Measurements from ENCODE around the gene WDPCP.
"Not testable (repeated sequence)": the region's sequence is repeated elsewhere in the genome, so short reads cannot be mapped to it uniquely, and the experiment has no call there.

WDPCP gene

DNA sequence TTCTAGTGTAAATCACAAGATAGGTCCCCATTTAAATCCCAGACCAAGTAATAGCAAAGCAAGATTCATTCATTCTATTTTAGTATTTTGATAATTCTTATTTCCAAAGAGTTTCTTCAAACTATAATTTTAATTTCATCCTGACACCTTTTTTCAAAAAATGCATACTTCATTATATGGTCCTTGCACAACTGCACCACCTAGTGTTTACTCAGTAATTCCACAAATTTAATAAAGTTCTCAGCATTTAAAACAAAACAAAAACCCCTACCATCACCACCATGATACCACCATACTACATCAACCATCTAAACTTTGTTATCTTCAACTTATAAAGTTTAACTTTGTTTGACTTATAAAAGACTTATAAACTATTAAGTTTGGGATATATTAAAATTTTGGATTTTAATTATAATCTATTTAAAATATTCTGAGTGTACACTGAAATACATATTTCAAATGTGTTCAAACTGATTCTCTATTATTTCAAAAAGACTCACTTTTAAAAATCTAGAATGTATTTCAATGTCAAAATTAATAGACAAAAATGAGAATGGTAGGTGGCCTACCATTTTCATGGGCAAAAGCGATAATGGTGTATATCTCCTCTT, 44.2 kb downstream of the WDPCP start:
- no peak for DNase-seq (ENCODE audit: low read depth, low spot score)

DNA sequence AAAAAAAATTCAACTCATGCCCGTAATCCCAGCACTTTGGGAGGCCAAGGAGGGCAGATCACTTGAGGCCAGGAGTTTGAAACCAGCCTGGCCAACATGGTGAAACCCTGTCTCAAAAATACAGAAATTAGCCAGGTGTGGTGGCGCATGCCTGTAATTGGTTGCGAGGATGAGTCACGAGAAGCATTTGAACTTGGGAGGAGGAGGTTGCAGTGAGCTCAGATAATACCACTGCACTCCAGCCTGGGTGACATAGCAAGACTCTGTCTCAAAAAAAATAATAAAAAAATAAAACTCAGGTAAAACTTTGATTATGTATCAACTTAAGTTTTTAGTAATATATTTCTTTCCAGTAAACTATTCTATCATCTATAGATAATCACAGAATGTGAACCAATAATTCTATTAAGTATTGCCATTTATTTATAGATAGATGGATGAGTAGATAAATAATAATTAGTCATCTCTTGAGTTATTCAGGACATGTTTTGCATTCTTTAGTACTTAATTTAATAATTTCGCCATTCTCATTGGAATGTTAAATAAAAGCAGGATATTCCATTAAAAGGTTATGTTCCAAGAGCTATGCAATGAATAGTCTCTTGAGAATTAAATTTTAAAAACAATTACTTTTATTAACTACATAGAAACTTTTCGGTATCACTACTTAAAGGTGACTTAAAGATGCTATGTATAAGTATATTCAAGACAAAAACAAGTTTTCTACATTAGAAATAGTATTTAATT, 48.7 kb downstream of the WDPCP start:
- DNase-seq (ENCODE audit: low read depth, low spot score), result no peak

DNA sequence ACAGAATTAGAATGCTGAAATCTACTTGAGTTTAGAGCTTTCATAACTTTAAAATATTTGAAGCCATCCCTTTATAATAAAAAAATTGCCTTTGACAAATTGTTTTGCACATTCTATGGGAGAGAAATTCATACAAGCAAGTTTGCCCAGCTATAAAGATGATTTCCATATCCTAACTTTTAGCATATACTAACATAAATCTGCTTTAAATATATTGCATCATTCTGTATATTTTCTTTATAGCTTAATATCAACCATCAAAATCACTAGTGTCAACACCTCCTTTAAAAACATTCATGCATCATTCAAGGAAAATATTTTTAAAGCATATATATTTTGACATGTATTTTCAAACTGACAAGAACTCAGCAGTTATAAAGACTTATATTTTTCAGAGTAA, 49.9 kb downstream of the WDPCP start:
- no peak for DNase-seq (ENCODE audit: low read depth, low spot score)

DNA sequence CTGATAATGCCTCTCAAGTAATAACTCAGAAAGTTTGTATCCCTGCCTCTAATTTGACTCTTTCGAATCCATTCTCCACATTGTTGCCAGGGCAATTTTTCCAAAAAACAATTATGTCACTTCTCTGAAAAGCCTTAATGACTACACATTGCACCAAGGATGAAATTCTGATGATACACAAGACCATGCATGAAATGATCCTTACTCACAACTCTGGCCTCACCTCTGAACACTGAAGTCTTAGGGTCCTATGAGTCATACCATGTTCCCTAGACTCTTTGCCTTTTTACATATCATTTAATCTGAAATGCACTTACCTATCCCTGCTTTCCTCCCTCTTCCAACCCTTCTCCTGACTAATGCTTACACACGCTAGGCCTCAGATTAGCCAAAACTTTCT, 51.0 kb downstream of the WDPCP start:
- no peak for DNase-seq (ENCODE audit: low read depth, low spot score)

DNA sequence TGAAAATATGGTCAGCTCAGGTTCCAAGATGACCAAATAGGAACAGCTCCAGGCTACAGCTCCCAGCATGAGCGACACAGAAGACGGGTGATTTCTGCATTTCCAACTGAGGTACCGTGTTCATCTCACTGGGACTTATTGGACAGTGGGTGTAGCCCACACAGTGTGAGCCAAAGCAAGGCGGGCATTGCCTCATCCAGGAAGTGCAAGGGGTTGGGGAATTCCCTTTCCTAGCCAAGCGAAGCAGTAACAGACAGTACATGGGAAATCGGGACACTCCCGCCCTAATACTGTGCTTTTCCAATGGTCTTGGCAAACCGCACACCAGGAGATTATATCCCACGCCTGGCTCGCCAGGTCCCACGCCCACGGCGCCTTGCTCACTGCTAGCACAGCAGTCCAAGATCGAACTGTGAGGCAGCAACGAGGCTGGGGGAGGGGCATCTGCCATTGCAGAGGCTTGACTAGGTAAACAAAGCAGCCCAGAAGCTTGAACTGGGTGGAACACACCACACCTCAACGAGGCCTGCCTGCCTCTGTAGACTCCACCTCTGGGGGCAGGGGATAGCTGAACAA, 57.5 kb downstream of the WDPCP start:
- DNase-seq (ENCODE audit: low read depth, low spot score), result no peak

DNA sequence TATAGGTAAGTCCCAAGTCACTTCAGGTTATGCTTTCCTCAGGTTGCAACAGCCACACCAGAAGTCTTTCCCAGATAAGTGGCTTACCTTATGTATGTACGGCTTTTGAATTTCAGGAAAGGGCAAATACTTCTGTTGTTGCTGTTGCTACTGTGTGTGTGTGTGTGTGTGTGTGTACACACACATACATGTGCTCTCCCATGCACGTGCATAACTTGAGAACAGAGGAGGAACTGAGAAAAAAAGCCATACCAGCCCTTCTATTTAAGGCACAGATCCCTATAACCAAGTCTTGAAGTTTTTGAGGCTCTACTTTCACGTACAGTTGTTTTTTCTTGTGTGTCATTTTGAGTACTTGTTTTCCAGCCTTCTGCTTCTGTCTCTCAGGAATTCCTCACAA, 62.4 kb downstream of the WDPCP start:
- DNase-seq (ENCODE audit: low read depth, low spot score), result no peak

DNA sequence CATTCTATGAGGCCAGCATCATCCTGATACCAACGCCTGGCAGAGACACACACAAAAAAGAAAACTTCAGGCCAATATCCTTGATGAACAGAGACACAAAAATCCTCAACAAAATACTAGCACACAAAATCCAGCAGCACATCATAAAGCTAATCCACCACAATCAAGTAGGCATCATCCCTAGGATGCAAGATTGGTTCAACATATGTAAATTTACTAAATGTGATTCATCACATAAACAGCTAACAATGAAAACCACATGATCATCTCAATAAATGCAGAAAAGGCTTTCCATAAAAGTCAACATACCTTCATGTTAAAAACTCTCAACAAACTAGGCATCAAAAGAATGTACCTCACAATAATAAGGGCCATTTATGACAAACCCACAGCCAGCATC, 65.3 kb downstream of the WDPCP start:
- no peak for DNase-seq (ENCODE audit: low read depth, low spot score)

DNA sequence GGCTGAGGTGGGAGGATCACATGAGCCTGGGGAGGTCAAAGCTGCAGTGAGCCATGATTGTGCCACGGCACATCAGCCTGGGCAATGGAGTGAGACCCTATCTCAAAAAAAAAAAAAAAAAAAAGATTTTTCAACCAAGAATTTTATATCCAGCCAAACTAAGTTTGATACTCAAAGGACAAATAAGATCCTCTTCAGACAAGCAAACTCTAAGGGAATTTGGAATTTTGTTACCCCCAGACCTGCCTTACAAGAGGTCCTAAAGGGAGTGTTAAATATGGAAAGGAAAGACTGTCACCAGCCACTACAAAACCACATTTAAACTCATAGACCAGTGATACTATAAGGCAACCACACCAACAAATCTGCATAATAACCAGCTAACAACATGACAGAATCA, 67.5 kb downstream of the WDPCP start:
- DNase-seq (ENCODE audit: low read depth, low spot score), result no peak

DNA sequence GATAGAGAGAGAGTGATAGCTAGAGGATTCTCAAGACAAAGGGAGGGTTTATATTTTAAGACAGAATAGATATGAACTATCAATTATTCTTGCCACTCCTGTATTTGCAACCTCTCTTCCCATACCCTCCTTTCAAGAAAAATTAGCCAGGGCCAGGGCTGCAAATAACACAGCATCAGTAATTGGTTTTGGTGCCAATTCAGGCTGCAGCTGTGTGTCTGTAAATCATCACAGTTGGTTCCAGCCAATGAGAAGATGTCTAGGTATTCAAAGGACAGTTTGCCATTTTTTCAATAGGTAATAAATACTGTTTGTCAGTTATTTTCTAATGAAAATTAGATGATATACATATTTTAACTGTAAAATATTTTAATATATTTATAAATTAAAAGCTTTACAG, 73.5 kb downstream of the WDPCP start:
- DNase-seq (ENCODE audit: low read depth, low spot score), result no peak

DNA sequence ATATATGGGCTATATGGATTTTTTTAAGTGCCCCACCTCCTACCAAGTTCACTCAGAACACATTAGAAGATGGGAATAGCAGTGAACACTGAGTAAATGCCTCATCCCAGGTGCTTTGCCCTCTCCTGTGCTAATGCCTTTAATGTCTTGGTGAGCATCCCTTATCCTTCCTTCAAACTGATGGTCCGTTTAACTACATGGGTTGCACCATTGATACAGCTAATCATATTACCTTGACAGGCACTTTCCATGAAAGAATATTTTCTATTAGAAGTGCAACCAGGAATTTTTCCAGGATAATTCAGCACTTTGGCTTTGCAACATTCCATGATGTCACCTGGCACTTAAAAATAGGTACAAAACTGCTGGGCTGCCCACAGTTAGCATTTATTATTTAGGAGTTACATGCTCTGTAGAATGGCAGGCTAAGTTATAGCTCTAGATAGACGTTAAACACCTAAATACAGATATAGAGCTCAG, 74.0 kb downstream of the WDPCP start:
- DNase-seq (ENCODE audit: low read depth, low spot score), result no peak

DNA sequence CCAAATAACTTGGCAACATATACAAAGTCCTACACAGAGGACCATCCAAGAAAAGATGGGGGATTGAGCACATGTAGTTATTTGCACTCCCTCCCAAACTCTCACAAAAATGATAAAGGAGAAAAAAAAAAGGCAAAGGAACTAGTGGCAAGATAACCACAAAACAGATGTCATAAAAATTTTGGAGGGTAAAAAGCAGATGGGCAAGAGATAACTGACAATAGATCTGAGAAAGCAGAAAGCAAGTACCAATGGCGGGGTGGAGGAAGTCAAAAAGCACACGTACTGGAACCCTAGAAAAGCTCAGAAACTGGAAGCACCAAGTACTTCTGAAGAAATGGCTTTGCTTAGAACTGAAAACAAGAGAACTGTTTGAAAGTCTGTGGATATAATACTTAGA, 82.0 kb downstream of the WDPCP start:
- DNase-seq (ENCODE audit: low read depth, low spot score), result no peak

DNA sequence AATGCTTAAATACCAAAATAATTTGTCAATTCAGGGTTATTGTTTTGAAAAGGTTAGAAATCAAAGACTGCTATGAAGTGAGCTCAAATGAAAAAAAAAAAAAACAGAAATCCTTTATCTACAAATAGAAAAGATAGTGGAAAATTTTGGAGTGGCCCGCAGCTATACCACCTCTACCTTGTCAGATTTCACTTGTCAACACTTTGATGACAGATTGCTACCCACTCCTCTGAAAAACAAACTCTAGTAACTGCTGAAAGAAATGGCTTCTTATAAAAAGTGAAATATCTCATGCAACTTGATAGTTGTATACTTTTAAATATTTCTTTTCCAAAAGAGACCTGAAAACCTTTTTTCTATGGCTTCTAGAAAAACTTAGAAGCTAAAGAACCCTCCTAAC, 84.5 kb downstream of the WDPCP start:
- DNase-seq (ENCODE audit: low read depth, low spot score), result no peak

DNA sequence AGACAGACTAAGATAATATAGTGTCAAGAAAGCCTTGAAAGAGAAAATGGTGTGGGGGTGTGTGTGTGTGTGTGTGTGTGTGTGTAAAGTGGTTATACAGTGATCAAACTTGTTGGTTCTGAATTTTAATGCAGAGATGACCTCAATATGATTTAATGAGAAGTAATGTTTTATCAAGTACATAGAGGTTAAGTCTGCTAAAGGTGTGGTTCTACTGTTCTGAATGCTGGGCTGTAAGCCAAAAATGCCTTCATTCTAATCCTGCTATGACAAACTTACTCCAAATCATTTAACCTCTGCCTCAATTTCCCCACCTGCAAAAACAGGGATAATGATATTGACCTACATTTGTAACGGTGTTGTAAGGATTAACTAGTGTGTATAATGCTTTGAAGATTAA, 87.9 kb downstream of the WDPCP start:
- DNase-seq (ENCODE audit: low read depth, low spot score), result no peak

DNA sequence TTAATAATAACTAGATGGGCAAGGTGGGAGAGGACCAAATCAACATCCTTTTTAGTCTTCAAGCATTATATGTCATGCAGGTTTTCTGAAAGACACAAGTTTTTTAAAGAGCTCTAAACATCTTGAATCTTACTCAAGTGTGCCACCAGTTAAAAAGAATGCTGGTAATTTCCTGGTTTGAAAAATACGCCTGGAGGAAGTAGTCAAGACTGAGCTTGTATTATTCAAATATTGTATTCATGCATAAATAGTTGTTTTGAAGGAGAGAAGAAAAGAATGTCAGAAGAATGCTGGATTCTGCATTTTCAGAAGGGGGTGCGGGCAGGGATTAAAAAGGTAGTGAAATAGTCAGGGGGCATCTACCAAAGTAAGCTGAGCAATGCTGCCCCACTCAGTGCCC, 90.7 kb downstream of the WDPCP start:
- no peak for DNase-seq (ENCODE audit: low read depth, low spot score)

DNA sequence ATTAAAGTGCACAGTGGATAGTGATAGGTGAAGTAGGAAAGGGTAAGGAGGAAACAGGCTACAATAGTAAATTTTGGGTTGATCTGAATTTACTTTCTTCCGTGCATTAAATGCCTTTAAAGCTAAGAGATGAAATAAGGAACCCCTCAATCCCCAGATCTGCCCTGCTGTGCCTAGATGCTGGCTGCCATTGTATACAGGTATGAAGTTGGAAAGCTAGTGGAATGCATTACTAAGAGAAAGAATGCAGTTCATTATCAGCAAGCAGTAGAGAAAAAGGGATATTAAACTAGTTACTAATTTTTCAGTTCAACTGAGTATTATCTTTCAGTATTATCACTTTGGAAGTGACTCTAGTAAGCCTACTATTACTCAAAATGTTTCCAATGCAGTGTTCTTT, 93.3 kb downstream of the WDPCP start:
- DNase-seq (ENCODE audit: low read depth, low spot score), result no peak

DNA sequence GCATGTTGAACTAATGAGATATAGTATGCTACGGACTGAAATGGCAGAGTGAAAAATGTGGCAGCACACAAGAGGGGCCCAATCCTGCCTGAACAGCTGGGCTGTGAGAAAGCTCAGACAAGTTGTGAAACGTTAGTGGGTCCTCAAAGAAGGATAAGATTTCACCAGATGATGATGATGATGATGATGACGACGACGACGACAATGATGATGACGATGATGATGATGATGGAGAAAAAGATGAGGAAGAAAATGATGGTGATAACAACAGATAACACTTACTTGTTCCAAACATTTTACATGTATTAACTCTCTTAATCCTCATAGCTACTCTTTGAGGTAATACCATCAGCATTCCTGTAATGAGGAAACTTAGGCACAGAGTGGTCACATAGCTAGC, 94.2 kb downstream of the WDPCP start:
- DNase-seq (ENCODE audit: low read depth, low spot score), result no peak

DNA sequence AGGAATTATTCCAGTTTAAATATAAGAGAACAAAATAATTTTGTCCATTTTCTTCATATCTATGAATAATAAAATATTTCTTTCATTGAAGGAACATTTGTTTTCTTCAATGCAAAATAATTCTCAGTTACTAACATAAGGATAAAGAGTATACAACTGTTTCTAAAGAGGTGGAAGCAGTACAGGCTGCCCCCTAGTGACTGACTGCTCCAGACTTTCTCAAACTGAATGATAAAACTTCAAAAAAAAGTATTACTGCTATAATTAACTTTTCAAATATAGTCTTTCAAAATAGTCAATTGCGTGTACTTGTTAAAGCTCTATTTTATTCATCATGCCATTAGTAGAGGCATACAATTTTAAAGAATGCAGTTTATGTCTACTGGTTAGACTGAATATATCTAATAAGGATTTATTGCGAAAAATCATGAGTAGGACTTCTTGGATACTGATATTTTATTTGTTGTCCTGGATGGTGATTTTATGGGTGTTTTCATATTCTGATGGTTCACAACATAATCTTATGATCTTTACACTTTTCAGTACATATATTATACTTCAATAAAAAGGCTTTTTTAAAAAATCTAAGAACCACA, 100.1 kb downstream of the WDPCP start:
- DNase-seq (ENCODE audit: low read depth, low spot score), result no peak

DNA sequence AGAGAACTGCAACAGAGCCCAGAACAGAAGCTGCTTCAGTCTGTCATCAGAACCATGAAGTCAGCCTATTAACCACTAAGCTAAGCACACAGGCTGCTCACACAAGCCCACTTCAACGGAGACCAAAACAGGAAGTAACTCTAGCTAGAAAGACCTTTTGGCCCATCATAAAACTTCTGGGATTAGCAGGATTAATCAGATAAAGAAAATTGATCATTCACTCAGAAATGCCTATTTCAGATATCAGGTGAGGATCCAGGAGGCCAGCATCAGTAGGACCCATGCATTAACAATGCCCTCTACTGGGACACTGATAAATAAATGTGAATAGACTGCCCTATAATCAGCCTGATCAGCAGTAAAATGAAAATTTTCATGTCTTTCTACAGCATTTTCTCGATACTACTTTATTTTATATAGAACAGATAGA, 101.4 kb downstream of the WDPCP start:
- DNase-seq (ENCODE audit: low read depth, low spot score), result no peak

DNA sequence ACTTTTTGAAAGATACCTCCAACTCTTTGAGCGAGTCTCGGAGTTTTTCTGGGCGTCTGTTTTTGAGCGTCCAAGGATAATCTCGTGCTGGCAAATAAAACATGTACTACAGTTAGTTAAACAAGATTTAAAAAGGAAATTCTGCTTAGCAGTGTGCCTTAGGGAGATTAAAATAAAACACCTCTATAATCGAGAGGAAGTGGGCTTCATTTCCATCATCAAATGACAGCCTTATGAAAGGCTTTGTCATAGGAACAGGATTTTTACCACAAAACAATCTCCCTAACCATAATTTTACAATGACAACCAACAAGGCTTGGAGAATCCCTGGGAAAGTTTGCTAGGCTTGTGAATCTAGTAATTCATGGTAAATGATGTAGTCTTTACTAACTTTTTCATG, 103.4 kb downstream of the WDPCP start:
- DNase-seq (ENCODE audit: low read depth, low spot score), result no peak

DNA sequence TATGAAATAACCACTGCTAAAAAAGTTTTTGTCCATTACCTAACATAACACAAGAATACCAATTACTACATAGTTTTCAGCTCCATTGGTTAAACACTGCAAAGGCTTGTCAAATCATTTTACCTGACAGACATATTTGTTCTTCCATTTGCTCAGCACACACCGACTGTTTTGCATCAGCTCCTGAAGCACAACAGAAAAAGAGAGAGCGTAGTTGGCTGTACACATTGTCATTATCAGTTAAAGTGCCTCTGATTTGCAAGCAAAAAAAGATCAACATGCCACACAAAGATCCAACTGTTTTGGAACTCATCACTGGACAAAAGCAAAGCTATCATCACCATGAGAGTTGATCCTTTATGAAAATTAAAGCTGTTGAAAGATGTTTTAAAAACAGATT, 103.8 kb downstream of the WDPCP start:
- no peak for DNase-seq (ENCODE audit: low read depth, low spot score)

DNA sequence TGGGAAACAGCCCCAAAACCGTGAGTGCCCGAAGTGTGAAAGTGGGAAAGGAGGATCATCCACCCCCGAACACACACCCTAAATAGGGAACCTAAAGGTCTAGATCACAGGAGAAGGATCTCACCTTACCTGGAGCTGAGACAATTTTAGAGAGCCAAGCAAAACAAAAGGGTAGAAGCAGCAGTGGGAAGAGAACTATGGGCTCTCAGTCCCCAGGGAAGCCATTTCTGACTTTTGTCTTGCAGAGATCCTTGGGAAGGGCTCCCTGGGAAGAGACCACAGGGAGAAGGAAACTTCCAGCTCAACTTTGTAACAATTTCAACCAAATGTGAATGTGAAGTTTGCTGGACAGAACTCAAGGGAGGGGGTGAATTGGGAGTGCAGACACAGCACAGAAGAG, 110.6 kb downstream of the WDPCP start:
- DNase-seq (ENCODE audit: low read depth, low spot score), result no peak

DNA sequence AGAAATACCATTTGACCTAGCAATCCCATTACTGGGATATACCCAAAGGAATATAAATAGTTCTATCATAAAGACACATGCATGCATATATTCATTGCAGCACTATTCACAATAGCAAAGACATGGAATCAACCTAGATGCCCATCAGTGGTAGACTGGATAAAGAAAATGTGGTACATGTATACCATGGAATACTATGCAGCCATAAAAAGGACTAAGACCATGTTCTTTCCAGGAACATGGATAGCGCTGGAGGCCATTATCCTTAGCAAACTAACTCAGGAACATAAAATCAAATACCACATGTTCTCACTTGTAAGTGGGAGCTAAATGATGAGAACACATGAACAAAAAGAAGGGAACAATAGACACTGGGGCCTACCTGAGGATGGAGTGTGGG, 119.0 kb downstream of the WDPCP start:
- not testable (repeated sequence) for DNase-seq (ENCODE audit: low read depth, low spot score)

DNA sequence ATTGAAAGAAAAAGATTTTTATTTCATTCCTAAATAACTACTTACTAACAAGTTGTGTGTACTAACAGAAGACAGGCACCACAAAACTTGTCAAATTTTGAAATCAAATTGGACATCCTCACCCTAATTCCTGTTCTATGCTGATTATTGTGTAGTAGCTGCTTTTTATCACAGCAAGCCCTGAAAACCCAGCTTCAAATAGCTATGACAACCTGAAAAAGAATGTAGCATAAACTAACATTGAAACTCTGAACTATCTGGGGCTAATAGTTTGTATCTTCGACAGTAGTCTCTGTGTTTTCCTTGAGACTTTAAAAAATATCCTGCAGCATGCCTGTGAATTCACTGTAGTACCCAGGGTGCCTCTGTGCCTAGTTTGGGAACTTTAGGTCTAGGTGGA, 122.6 kb downstream of the WDPCP start:
- DNase-seq (ENCODE audit: low read depth, low spot score), result no peak

Data from iPS DF 19.7 (cell line).